Measurements from ENCODE around the gene N4BP3.
A peak's percentile ranks its signal among the peaks of the same experiment; 100 is the strongest.

The N4BP3 gene

GRCh38 chr5:178113141-178113787 is at the start of gene N4BP3:
TSS of gene N4BP3 (plus strand) at chr5:178113532. CDS start at chr5:178119584, 6,052 bp downstream.
- Histone ChIP-seq H3K9me3 (no peaks in the 10 kb centered on the region), H3K27me3 (peaks cover 80% of the 10 kb centered on the region), H3K36me3 (no peaks in the 10 kb centered on the region), H3K4me1 (ENCODE audit: control insufficient read depth in 1 of 2, insufficient read depth in 1 of 2, low read depth in 1 of 2, low read length in 1 of 2) (peaks cover 21 to 25% of the 10 kb centered on the region in 2 experiments), H3K4me3 (ENCODE audit: low read depth in 1 of 2, low read length in 1 of 2) (peak within 1 kb of the TSS; percentile 25 to 27), H3K27ac (no peak within 1 kb of the TSS)
- no peak for TF ChIP-seq CTCF (IDR thresholded peaks at IDR 0.05)

GRCh38 chr5:178067755-178068154 is 45.6 kb upstream of the N4BP3 start:
- H3K36me3 ChIP-seq, result no peaks in the 10 kb centered on the region
- peaks cover 5% of the 10 kb centered on the region for H3K27me3 ChIP-seq
- H3K9me3 ChIP-seq, result no peaks in the 10 kb centered on the region
- no peak overlapping the region for H3K27ac ChIP-seq
- no peak overlapping the region for H3K4me3 ChIP-seq (ENCODE audit: low read depth in 1 of 2, low read length in 1 of 2)
- H3K4me1 ChIP-seq (ENCODE audit: control insufficient read depth in 1 of 2, insufficient read depth in 1 of 2, low read depth in 1 of 2, low read length in 1 of 2), result no peaks in the 10 kb centered on the region
- no peak for TF ChIP-seq CTCF (IDR thresholded peaks at IDR 0.05)

GRCh38 chr5:178068293-178068692 is 45.0 kb upstream of the N4BP3 start:
- H3K9me3 ChIP-seq, result no peaks in the 10 kb centered on the region
- no peak overlapping the region for H3K27ac ChIP-seq
- H3K36me3 ChIP-seq, result no peaks in the 10 kb centered on the region
- H3K4me3 ChIP-seq (ENCODE audit: low read depth in 1 of 2, low read length in 1 of 2), result no peak overlapping the region
- no peak for TF ChIP-seq CTCF (IDR thresholded peaks at IDR 0.05)
- peaks cover 5% of the 10 kb centered on the region for H3K27me3 ChIP-seq
- no peaks in the 10 kb centered on the region for H3K4me1 ChIP-seq (ENCODE audit: control insufficient read depth in 1 of 2, insufficient read depth in 1 of 2, low read depth in 1 of 2, low read length in 1 of 2)

- Histone ChIP-seq H3K9me3 (no peaks in the 10 kb centered on the region), H3K4me3 (ENCODE audit: low read depth in 1 of 2, low read length in 1 of 2) (no peak overlapping the region), H3K36me3 (no peaks in the 10 kb centered on the region), H3K27me3 (peaks cover 13% of the 10 kb centered on the region), H3K4me1 (ENCODE audit: control insufficient read depth in 1 of 2, insufficient read depth in 1 of 2, low read depth in 1 of 2, low read length in 1 of 2) (no peaks in the 10 kb centered on the region), H3K27ac (no peak overlapping the region)
- no peak for TF ChIP-seq CTCF (IDR thresholded peaks at IDR 0.05)
Observed at GRCh38 chr5:178069909-178070308, 43.4 kb upstream of the N4BP3 start.

GRCh38 chr5:178071108-178071507 is 42.2 kb upstream of the N4BP3 start:
- H3K27ac ChIP-seq, result no peak overlapping the region
- no peak for TF ChIP-seq CTCF (IDR thresholded peaks at IDR 0.05)
- H3K36me3 ChIP-seq, result no peaks in the 10 kb centered on the region
- no peaks in the 10 kb centered on the region for H3K4me1 ChIP-seq (ENCODE audit: control insufficient read depth in 1 of 2, insufficient read depth in 1 of 2, low read depth in 1 of 2, low read length in 1 of 2)
- no peak overlapping the region for H3K4me3 ChIP-seq (ENCODE audit: low read depth in 1 of 2, low read length in 1 of 2)
- peaks cover 25% of the 10 kb centered on the region for H3K27me3 ChIP-seq
- no peaks in the 10 kb centered on the region for H3K9me3 ChIP-seq

All from neutrophil (primary cell).